ENCODE results near the gene SLC35E2B.

Gene SLC35E2B

DNA sequence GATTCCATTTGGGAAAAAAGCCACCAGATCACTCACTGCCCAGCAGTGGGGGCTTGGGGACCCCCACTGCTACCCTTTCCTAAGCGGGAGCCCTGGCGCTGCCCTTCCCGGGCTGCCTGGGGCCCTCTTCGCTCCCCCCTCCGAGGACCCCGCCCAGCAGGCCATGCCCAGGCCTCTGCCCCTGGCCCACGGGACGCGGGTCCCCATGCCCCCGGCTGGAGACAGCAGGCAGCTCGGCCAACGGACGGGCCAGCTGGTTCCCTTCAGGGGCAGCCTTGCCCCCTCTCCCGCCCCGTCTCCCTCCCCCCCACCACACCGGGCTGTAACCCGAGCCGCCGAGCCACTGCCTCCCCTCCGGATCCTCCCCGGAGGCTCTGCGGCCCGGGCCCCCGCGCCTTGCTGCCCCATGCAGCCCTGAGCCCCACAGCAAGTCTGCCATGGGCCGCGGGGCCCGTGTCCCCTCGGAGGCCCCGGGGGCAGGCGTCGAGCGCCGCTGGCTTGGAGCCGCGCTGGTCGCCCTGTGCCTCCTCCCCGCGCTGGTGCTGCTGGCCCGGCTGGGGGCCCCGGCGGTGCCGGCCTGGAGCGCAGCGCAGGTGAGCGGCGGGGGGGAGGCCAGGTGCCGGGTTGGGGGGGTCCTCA is 60.7 kb downstream of the SLC35E2B start, which contains the start of gene MMP23B:
TSS of gene MMP23B (plus strand) at position 392 of the 639 bp plus-strand sequence. CDS start at position 438, 46 bp downstream.
- no peak for DNase-seq (ENCODE audit: extremely low read depth, low read depth)
- no peak within 1 kb of the TSS for H3K4me3 ChIP-seq (replicated peaks; ENCODE audit: low read depth, low read length)
- TF ChIP-seq, protein P1, sequence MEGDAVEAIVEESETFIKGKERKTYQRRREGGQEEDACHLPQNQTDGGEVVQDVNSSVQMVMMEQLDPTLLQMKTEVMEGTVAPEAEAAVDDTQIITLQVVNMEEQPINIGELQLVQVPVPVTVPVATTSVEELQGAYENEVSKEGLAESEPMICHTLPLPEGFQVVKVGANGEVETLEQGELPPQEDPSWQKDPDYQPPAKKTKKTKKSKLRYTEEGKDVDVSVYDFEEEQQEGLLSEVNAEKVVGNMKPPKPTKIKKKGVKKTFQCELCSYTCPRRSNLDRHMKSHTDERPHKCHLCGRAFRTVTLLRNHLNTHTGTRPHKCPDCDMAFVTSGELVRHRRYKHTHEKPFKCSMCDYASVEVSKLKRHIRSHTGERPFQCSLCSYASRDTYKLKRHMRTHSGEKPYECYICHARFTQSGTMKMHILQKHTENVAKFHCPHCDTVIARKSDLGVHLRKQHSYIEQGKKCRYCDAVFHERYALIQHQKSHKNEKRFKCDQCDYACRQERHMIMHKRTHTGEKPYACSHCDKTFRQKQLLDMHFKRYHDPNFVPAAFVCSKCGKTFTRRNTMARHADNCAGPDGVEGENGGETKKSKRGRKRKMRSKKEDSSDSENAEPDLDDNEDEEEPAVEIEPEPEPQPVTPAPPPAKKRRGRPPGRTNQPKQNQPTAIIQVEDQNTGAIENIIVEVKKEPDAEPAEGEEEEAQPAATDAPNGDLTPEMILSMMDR (IDR thresholded peaks at IDR 0.05; ENCODE audit: low read depth, low read length, missing control alignments): no peak

DNA sequence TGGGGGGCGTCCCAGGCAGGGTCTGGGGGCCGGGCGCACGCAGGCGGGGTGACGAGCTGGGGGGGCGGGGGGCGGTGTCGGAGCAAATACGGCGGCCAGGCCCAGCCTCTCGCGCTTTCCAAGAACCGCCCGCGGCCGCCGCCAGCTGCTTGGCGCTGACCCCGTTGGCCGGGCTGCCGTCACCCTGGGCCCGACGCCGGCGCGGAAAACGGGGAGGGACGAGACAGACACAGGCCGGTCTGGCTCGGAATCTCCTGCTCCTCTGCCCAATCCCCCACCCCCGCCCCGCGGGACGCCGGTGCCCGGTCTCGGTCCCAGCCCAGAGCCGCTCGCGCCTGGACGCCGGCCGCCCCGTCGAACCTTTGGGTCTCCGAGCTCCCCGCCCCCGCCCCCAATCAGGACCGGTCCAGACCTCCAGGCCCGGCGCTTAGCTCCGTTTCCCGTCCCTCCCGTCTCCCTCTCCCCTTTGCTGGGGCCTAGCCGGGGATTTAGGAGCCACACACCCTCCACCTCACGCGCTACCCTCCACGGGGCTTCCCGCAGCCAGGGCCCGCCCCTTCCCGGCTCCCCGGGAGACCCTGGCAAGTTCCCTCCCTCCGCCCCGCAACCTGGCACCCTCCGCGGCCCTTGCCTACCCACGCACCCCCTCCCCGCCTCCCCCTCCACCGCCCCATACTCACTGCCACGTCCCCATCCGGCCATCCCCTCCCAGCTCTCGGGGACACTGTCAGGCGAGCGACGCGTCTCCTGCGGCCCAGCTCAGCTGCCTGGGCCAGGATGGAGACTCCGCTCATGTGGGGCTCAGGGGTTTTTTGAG is 61.4 kb downstream of the SLC35E2B start:
- TF ChIP-seq, protein P1 (IDR thresholded peaks at IDR 0.05; ENCODE audit: low read depth, low read length, missing control alignments): no peak
- DNase-seq (ENCODE audit: extremely low read depth, low read depth): no peak
- no peak overlapping the region for H3K4me3 ChIP-seq (replicated peaks; ENCODE audit: low read depth, low read length)

DNA sequence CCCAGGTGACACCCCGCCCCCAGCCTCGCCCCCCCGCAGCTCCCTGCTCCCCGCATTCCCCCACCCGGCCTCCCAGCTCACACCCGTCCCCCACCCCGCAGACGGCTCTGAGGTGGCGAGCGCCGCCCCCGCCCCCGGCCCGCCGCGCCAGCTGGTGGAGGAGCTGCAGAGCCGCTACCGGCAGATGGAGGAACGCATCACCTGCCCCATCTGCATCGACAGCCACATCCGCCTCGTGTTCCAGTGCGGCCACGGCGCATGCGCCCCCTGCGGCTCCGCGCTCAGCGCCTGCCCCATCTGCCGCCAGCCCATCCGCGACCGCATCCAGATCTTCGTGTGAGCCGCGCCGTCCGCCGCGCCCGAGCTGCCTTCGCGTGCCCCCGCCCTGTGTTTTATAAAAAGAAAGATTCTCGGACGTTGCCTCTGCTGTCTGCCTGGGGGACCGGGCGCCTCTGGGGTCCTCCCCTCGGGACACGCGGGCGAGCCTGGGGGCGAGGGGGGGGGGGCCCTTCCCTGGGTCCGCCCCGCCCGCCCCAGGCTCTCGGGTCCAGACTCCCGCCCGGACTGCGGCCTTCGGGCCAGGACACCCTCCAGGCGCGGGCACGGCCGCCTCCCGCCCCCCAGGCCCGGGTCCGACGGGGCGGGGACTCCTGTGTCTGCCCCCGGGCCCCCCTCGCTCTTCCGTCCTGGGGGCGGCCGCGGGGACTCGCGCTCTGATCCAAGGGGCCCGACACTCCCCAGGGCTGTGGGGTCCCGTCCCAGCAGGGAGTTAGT is 62.2 kb downstream of the SLC35E2B start:
- H3K4me3 ChIP-seq (replicated peaks; ENCODE audit: low read depth, low read length): no peak overlapping the region
- TF ChIP-seq, protein P1 (IDR thresholded peaks at IDR 0.05; ENCODE audit: low read depth, low read length, missing control alignments): no peak
- no peak for DNase-seq (ENCODE audit: extremely low read depth, low read depth)

DNA sequence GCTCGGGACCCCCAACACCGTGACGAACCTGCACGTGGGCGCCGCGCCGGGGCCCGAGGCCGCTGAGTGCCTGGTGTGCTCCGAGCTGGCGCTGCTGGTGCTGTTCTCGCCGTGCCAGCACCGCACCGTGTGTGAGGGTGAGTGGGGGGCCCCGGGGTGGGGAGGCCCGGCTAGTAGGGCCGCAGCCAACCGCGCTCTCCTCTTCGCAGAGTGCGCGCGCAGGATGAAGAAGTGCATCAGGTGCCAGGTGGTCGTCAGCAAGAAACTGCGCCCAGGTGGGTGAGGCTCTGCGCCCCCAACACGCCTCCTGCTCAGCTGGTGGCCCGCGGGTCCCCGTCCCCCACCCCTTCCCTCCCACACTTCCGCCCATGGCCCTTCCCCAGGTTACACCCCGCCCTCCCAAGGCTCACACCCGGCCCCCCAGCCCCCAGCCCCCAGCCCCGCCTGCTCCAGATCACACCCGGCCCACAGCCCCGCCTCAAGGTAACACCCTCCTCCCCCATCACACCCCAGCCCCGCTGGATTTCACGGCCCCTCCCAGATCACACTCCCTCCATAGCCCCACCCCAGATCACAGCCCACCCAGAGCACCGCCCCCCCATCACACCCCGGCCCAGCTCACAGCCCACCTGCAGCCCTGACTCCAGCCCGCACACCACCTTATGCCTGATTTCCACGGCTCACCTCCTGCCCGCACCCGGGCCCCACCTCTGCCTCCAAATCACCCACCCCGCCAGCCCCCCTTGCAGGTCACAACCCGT is 63.0 kb downstream of the SLC35E2B start:
- no peak for DNase-seq (ENCODE audit: extremely low read depth, low read depth)
- TF ChIP-seq, protein P1 (IDR thresholded peaks at IDR 0.05; ENCODE audit: low read depth, low read length, missing control alignments): no peak
- no peak overlapping the region for H3K4me3 ChIP-seq (replicated peaks; ENCODE audit: low read depth, low read length)

DNA sequence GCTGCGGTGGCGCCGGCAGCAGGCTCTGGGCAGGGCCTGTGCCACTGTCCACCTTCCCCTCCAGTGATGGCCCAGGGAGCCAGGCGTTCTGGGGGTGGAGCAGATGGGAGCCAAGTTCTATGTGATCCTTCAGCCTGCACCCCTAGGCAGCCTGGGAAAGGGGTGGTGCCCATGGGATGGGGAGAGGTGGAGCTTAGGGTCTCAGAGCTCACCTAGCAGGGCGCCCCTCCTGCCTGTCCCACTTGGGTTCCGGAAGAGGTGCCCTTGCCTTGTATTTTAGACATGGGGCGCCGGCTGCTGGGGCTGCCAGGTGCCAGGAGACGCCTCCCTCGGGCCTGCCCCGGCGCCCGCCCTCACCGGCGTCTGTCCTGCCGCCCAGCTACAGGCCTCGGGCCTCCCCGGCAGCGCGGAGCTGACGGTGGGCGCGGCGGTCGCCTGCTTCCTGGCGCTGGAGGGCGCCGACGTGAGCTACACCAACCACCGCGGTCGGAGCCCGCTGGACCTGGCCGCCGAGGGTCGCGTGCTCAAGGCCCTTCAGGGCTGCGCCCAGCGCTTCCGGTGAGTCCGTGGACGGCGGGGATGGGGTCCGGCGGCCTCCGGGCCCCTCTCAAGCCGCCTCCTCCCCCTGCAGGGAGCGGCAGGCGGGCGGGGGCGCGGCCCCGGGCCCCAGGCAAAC is 63.7 kb downstream of the SLC35E2B start:
- no peak overlapping the region for H3K4me3 ChIP-seq (replicated peaks; ENCODE audit: low read depth, low read length)
- no peak for DNase-seq (ENCODE audit: extremely low read depth, low read depth)
- TF ChIP-seq, protein P1 (IDR thresholded peaks at IDR 0.05; ENCODE audit: low read depth, low read length, missing control alignments): no peak
